Measurements from ENCODE around the gene CYP2U1.
"Not testable (repeated sequence)": the region's sequence is repeated elsewhere in the genome, so short reads cannot be mapped to it uniquely, and the experiment has no call there.

The CYP2U1 gene

DNA sequence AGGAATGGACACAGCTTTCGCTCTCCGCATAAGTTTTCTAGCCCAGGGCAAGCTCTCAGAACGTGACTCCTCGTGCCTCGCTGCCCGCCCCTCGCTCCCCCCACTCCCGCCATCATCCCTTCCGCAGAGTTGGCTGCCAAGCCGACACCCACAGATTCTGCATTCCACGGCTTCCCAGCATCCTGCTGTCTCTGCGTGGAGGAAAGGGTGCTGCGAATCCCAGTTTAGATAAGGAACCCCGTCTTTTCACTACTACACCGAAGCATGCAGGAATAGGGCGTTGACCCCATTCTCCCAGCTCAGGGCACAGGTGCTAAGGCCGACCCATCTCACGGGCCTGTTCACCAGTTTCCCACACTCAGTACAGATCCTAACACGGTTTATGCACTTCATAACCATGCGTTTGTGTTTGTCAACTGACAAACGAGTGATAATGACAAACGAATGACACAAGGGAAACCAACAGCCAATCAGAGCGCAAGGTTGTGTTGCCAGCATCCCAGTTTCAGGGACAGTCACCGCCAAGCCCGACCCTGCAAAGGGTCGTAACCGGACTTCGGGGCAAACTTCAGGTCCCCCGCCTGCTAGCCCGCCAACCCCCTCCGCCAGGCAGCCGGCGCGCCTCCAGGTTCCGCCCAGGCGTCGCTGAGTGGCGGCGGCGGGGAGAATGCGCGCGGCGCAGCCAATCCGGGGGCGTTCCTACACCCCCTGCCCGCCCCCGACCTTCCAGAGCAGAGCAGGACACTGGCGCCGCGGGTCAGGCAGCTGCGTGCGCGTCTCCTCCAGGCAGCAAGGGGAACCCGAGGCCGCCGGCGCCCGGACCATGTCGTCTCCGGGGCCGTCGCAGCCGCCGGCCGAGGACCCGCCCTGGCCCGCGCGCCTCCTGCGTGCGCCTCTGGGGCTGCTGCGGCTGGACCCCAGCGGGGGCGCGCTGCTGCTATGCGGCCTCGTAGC, at the start of gene CYP2U1:
Gene CYP2U1 (plus strand): TSS at position 729 of the 954 bp plus-strand sequence. CDS start 95 bp downstream, at position 824.
- peak; percentile 59 to 68 for DNase-seq (ENCODE audit: low read depth in 2 of 2)

DNA sequence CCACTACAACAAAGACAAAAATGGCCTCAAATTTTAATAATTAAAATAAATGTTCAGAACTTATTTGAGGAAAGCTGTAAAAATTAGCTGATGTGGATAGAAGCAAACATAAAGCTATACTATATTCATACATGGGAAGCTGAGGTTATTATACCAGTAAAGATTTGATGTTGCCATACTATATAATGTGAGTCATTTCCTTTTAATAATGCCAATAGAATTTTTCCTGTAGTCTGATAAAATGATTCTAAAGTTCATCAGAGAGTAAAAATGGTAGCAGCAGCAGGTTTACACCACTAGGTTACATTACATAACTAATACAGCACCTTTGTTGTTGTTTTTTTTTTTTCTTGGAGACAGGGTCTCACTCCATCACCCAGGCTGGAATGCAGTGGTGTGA, 45.5 kb upstream of the CYP2U1 start:
- DNase-seq (ENCODE audit: low read depth in 2 of 2): no peak

DNA sequence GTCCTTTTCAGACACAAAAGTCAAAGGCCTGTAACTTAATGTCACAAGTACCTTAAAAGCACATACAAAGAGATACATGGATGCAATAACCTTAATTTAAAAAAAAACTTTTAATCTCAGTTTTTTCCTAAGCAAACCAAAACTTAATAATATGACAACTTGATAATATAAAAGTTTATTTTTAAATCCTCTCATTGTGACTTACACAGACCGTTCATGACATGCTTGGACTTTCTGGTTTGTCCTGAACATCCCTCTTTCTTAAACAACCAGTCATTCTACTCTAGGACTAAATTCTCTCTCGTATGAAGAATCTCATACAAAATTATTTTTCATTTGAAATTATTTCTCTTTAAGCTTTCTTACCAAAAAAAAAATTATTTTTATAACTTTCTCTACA, 43.1 kb upstream of the CYP2U1 start:
- no peak for DNase-seq (ENCODE audit: low read depth in 2 of 2)

DNA sequence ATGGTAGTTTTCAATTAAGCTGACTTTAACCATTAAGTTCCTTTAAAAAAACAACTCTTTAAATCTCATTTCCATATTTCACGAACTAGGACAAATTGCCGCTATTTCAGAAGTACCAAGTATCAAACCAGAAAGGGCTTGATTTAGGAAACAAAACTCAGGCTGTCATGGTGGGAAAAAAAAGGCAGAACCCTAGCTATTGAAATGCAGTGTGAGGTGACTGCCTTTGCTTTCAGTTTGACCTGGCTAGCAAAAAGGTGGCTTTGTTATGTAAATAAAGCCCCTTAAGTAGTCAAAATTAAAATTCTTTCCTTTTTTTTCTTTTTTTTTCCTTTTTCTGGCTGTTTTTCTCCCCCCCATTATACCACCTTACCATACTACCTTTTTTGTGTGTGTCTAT, 40.6 kb upstream of the CYP2U1 start:
- DNase-seq (ENCODE audit: low read depth in 2 of 2): no peak

DNA sequence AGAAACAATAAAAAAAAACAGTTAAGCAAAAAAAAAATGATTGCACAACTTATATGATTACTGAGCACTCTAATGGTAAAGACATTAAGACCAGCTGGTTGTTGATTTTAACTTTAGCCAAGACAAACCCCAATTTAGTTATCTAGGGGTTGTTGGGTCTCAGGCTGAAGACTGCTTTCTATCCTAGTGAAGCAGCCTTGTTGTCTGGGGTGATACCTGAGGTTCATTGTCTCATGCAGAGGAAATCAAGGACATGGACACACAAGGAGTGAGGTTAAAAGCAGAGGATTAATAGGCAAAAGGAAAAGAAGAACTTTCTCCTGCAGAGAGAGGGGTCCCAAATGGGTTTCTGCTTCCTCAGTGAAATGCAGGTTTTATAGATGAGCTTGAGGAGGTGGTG, 40.0 kb upstream of the CYP2U1 start:
- no peak for DNase-seq (ENCODE audit: low read depth in 2 of 2)

DNA sequence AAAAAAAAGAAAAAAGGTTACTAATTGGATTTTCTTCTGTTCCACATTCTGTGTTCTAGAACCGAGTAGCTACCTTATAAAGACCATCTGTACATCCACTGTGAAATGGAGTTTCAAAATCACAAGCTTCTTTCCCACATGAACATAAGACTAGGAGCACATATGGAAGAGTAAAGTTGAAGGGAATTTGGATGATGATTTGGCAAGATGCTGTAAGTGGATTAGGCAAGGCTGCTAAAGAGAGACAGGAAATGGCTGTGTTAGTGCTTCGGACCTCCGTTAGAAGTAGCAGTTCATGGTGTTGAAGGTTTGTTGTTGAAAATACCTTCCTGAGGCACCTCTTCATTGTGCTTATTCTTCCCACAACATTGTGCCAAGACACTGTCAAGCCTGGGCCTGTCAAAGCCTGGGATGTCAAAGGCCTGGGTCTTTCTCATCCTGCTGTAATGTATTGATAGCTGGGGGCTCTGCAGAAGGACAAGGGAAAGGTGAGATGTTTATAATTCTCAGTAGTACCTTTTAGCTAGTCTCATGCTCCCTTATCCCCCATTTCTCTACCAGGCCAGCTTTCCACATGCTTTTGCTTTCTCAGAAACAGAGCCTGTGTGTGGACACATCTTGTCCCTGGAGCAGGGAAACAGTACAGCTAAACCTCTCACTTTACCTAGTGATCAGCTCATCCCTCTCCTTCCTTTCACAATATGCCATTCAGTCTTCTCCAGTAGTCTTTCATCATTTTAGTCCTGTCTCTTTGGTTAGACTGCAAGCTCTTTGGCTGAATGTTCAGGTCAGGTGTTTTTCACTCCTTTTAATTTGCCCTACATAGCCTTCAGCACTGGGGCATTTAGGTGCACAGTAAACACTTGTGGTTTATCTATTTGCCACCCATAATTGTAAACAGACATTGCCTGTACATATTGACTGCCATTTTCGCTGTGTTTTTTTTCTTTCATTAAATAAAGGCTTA, 37.9 kb upstream of the CYP2U1 start:
- no peak for DNase-seq (ENCODE audit: low read depth in 2 of 2)

DNA sequence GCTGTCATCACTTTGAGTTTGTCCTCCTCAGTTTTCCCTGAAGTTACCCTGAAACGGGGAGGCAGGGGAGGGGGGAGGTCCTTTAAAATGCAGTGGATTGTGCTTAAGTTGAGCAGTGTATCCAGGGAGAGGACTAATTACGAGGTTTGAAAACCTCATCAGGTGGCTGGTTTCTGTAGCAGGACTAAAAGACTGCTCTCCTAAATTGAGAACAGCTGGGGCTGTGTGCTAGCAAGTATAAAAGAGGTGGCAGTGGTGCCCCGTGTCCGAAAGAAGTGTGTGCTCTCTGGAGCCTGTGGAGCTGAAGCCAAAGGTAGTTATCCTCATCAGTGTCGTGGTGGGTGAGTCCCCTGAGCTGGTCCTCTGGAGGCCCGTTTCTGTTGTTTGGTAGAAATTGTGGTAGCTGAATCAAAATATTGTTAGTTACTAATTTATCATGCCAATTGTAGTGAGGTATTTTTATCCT, 37.2 kb upstream of the CYP2U1 start:
- no peak for DNase-seq (ENCODE audit: low read depth in 2 of 2)

DNA sequence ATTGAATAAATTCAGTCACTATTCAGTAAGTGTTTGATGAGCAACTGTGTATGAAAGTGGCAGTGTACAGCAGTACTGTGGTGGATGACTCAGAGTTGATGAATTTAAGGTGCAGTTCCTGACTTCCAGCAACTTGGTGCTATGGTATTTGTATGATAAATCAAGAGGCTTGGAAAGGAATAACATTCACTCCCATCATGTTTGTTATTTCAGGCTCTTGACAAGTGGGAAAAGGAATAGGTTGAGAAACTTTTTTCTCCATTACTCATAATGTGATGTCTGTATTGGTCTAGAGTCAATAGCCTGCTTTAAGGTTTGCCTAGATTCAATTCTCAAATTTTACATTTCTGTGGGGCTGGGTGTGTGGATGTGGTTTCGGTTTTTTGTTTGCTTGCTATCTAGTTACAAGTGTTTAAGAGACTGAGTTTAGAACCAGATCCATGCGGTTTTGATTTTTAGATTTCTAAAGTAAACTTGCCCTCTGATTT, 35.1 kb upstream of the CYP2U1 start:
- DNase-seq (ENCODE audit: low read depth in 2 of 2): no peak

DNA sequence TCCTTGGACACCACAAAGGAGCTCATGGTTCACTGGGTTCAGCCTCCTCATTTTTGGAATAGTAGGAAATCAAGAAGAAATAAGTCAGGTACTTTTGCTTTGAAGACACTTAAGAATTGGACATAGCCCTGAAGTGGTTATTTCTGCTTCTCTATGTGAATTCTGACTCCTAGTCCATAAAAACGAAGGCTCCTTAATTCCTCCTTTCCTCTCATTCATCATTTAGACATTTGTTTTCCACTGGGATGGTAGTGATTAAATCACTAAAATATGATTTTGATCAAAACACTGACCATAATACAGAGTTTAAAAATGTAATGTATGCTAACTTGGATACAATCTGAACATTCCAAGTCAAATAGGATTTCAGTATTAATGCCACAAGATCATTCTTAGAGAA, 34.7 kb upstream of the CYP2U1 start:
- DNase-seq (ENCODE audit: low read depth in 2 of 2): no peak

DNA sequence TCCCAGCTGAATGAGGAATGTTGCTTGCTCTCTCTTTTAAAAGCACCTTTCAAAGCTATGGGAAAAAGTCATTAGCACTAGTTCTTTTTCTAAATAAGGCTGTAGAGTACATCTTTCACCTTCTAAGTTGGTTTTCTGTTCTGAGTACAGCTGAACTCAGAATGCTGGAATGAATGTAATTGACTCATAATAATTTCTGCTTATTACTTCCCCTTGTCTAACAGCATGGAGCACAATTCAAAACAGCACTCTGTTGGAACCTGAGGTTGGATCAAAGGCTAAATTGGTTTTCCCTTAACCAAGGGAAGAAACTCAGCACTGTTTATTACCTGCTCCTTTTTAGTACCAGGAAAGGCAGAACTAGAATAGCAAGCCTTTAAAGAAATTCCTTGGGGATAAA, 33.5 kb upstream of the CYP2U1 start:
- no peak for DNase-seq (ENCODE audit: low read depth in 2 of 2)

DNA sequence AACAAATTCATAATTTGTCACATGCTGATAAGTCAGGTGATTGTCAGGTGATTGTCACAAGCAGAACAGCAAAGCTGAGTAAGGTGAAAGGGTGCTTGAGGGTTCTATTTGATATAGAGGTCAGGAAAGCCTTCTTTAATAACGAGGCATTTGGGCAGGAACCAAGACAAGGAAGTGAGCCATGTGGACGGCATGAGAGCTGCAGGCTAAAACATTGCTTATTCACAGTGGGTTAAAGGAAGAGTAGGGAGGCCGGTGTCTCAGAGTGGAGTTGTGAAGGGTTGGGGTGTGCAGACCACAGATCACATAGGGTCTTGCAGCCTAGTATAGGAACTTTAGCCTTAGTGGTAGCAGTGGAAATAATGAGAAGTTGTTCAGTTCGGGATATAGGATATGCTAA, 31.3 kb upstream of the CYP2U1 start:
- DNase-seq (ENCODE audit: low read depth in 2 of 2): no peak

DNA sequence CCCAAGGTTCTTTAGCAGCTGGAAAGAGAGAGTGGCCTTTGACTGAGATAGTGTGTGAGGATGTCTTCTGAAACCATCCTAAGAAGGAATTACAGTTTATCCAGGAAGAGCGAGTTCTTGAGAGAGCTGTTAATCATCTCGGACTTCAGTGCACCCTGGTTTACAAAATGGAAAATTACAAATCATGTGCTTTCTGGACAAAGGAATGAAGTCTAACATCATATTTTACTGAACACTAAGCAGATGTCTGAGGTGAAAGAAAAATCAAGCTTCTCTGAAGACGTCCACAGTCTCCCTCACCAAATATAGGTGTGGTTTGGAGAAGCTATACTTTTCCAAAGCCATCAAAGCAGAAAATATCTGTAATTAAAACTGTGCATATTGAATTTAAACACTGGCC, 30.8 kb upstream of the CYP2U1 start:
- DNase-seq (ENCODE audit: low read depth in 2 of 2): no peak

DNA sequence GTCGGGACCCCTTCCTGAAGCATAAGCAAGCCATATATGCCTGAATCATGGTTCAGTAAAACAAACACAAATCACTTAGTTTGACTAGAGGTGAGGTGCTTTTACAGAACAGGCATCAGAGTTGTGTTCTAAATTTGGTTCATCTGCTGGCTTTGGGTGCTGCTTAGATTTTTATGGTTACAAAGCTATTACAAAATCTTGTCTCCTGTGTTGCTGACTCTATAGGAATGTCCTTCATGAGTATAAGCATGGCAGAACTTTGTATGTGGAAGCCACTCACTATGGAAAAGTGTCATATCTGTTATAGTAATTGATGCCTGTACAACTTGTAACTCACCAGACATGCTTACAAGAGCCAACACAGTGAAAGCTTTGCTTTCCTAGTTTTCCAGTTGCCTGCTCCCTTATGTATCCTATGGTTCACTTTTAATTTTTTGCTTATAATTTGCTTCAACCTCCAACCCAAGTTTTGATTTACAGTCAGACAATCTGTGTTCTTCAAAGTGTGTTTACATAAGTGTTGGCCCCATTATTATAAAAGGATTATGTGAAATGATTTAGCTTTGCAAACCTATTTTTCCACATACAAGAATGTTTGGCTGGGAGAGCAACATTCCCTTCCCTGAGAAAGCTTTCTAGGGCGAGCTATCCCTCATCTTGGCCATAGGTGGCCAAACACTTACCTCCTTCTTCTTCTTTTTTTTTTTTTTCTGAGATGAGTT, 30.0 kb upstream of the CYP2U1 start:
- DNase-seq (ENCODE audit: low read depth in 2 of 2): no peak

DNA sequence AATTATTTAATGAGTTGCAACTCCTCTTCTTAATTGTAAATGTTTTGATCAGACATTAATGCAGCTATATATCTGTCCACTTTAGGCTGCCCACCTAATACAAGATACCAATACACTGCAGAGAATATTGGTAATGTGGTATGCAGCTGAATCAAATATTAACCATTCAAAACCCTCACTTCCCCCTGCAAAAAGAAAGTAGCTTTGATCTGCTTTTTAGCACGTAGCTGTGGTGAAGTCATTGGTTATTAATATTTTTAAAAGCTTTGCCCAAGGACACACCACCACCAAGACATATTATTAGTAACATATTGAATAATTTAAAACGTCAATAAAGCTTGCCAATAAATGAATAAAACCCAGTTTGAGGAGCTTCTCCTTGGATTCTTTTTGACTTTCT, 28.6 kb upstream of the CYP2U1 start:
- no peak for DNase-seq (ENCODE audit: low read depth in 2 of 2)

DNA sequence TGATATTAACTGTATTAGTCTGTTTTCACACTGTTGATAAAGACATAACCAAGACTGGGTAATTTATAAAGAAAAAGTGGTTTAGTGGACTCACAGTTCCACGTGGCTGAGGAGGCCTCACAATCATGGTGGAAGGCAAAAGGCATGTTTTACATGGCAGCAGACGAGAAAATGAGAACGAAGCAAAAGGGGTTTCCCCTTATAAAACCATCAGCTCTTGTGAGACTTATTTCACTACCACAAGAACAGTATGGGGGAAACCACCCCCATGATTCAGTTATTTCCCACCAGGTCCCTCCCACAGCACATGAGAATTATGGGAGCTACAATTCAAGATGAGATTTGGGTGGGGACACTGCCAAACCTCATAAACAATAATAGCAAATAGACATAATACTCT, 26.3 kb upstream of the CYP2U1 start:
- DNase-seq (ENCODE audit: low read depth in 2 of 2): not testable (repeated sequence)

DNA sequence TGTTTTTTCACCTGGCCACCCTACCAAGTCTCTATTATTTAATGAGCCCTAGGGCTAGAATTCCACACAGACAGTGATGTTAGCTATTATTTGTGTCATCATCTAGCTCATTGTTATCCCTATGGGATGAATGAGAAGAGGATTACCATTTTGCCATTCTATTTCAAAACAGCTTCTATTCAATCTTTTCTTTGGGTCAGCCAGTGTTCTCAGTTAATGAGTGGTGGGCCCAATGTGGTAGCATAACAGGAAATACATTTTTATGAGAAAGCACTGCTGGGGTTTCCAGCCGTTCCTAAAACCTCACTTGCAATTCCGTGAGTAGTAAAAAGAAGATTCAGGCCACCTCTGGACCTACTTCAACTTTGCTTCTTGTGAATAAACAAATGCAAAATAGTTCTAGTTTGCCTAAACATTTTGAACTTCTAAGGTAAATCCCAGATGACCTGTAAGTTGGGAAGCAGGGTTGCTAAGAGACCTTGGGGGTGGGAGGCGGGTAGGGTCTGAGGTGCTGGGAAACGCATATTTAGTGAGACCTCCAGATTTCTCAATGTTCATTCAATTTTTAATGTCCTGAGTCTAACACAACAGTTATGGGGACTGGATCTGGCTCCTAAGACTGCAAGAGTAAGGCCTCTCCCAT, 24.8 kb upstream of the CYP2U1 start:
- DNase-seq (ENCODE audit: low read depth in 2 of 2): no peak

DNA sequence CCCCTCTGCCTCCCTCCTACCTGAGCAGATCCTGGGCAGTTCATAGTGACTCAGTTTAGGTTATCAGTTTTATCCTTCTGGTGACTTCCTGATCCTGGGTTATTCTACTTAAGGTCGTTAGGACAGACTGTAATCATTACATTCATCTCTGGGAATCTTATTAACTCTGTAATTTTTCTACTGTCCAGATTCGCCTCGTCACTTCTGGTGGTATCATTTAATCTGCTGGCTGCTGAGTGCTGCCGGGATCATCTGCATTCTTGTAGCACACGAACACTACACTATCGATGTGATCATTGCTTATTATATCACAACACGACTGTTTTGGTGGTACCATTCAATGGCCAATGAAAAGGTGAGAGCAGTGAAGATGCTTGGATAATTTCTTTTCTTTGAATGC, 23.0 kb upstream of the CYP2U1 start:
- no peak for DNase-seq (ENCODE audit: low read depth in 2 of 2)

DNA sequence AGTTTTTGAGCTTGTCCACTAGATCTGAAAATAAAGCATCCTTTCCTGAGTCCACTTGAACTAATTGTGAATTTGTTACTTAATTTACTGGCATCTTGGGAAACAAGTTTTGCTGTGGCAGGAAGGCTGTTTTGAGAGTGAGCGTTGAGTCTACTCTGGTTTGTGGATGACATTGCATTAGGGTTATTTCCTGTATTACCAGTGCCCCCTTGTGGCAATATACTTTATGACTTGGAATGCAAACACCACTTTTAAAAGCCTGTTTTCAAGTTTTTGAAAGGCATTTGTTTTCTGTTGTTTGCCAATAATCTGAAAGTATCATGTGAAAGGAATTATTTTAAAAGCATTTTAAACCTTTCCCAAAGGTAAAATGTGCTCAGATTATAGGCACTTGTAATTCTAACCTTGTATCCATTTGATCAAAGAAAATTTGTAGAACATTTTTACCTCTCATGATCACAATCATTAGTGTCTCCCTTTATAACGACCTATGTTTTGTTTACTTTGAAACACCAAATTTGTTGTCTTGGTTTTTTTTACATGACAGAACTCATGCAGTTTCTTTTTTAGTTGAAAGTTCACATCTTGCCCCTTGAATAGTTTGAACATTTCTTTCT, 18.0 kb upstream of the CYP2U1 start:
- DNase-seq (ENCODE audit: low read depth in 2 of 2): peak in 1 of 2 donors; percentile 41

DNA sequence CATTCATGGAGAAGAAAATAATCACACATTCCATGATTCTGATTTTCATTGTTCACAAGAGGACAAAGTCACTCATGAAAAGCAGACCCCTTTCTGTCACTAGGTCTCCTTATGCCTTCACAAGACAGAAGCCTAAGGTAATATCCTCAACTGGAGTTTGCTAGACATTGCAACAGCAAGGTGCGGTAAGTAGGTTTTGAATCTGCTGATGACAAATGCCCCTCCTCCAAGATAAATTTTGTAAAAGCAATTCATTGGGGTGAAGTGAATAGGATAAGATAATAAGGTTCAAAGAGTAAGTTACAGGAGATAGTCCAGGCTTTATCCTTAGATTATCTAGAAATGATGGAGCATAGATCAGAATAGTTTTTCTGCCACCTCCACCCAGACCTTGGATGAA, 16.1 kb upstream of the CYP2U1 start:
- DNase-seq (ENCODE audit: low read depth in 2 of 2): no peak

DNA sequence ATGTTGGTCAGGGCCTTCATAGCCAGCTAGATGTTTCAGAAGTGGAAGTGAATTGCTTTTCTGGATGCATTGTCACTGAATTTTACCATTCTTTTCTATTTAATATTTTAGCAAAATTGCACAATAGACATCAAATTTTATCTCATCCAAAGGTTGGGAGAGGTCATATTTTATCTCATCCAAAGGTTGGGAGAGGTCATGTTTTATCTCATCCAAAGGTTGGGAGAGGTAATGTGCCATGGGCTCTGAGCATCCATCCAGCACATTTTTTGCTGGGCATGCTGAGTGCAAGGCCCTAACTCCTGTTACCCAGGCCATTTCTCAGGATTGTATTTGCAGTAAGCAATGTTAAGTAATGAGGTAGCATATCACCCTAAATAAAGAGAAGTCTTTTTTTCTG, 14.7 kb upstream of the CYP2U1 start:
- no peak for DNase-seq (ENCODE audit: low read depth in 2 of 2)

DNA sequence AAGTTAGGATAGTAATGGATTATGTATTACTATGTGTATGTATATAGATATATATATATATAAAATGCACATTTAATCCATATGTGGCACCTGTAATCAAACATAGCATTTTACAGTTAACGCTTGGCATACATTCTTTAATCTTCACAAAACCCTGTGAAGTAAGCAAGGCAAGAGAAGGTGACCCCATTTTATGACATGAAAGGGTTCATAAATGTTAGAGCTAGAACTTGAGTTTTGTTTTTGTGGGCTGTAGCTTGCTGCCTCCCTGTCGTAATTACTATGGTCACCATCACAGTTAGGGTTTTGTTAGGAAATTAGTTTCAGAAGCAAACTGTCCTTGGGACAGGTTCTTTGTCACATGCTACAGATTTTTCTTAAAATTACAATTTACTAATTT, 13.8 kb upstream of the CYP2U1 start:
- DNase-seq (ENCODE audit: low read depth in 2 of 2): no peak
